OCI-M2 (cell line): Measurements from ENCODE around the gene MBD3L2B.

Experiments used
- DNase-seq: peaks from one replicate; lab custom pipeline; 2025; ENCODE audit not compliant: unreplicated experiment; lab: John Stamatoyannopoulos, UW

Gene MBD3L2B

DNA sequence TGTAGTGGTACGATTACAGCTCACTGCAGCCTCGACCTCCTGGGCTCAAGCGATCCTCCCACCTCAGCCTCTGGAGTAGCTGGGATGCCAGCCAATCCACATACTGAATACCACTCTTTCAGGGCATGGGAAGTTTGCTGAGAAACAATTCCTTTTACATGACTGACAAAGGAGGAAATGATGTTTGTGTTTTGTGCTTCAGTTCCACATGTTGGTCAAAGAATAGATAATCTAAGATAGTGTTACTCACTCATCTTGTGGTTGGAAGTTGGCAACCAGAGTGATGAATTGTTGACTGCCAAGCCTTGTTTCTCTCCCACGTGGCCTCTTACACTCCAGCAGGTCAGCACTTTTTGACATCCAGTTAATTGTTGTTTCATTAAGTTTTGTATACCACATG lies 7.6 kb downstream of the MBD3L2B start:
- DNase-seq = no peak

- no peak for DNase-seq
Observed at GRCh38 chr19:7010722-7011593, 10.3 kb downstream of the MBD3L2B start.

- no peak for DNase-seq
Observed at GRCh38 chr19:7007859-7008258, 13.4 kb downstream of the MBD3L2B start.

DNA sequence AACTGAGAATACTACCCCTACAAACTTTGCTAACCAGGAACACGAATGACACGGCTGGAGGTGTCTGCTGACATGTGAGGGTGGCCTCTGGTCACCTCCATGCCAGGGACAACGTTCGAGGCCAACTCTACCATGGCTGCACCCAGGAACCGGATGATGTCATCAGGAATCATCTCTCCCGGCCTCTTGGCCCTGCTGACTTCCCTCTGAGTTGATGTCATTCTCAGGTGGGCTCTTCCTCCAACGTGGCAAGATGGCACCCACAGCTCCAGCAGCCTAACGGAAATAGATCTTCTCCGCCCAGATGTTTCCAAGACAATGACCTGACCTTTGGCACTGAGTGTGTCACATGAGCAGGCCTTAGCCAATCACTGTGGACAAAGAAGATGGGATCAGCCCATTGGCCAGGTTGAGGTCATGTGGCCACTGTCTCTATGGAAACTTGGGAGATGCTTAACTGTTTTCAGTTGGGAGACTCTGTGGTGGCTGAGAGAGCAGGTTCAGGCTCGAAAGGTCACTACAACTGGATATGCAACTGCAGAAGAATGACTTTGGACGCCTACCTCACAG lies 15.0 kb downstream of the MBD3L2B start:
- DNase-seq = no peak

GRCh38 chr19:7004313-7004931 lies 16.8 kb downstream of the MBD3L2B start:
- no peak for DNase-seq

GRCh38 chr19:7000816-7001215 lies 20.4 kb downstream of the MBD3L2B start:
- DNase-seq = no peak

DNA sequence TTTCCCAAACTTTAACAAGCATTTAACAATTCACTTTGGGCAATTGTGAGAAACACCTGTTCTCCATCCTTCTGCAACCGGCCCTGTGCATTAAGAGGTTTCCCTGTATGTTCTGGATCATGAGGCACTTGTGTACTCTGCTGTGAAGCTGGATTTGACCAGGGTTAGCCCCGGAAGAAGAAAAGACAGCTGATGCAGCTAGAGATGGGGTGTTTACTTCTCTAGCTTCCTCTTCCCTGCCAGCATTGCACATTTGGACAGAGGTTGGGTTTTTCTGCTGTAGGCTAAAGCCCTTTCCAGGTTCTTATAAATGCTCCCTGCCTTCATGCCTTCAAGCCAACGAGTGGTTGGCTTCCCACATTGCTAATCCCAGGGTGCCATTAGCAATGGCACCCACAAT lies 20.9 kb downstream of the MBD3L2B start:
- DNase-seq = no peak

DNA sequence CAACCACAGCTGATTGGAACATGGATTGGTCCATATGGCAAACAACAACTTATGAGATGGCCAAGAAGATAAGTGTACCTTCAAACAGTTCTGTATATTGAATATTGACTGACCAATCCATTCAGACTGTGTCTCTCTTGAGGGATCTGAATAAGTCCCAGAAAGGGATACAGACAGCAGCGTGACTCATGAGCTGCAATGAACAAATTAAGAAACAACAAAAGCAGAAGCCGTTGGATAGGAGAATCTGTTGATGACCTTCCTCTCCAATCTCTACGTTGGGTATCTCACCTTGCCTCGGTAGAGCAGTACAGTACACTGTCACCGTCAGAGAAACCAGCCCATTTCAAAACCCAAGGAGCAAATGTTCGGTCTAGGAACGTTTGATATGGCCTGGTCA lies 21.3 kb downstream of the MBD3L2B start:
- no peak for DNase-seq

DNA sequence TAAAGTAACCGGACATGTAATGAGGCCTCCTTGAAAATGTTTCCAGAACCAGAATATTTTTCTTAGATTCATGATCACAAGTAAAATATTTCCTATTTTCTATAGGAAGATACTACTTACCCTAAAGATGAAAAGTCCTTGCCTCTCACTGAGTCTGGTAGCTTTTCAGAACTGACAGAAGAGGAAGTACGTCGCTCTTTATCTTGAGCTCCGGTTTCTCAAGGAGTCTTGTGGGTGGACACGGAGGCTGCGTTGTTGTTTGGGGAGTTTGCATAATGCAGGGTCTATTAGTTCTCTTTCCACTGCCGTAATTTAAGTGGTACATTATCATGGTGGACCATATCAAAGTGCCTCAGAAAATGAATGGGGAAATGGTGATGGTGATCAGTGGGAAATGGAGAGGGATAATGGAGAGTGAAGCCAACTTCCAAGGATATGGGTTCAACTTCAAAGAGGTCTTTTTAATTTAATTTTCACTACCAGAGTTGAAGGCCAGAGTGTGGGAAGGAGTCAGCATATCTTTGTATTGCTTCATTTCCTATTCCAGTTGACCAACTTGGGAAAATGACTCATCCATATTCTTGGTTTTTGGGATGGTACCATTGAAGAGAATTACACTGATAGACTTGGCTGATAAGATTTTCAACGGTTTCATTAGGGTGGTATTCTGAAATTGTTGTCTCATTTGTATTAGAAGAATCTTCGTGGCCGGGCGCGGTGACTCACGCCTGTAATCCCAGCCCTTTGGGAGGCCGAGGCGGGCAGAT lies 23.4 kb downstream of the MBD3L2B start:
- peak; percentile 15 for DNase-seq

DNA sequence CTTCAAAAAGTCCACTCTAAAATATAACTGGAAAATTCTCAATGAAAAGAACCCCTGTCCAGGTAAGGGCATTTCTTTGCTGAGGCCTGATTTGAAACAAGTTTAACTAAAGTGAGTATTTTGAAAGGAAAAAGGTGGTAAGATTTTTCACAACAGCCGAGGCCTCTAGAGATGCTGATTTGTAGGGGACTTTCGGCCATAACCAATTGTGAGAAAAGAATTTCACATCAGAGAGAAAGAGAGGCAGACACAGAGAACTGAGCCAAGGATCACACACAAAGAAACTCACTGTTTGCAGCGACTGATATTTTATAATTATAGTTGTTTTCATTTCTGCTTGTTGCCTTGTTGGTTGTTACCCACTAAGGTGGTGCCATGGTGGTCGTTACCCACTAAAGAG lies 24.4 kb downstream of the MBD3L2B start:
- no peak for DNase-seq

GRCh38 chr19:6995054-6995453 lies 26.2 kb downstream of the MBD3L2B start:
- DNase-seq = no peak

- no peak for DNase-seq
Observed at GRCh38 chr19:6988257-6988656, 33.0 kb downstream of the MBD3L2B start.

DNA sequence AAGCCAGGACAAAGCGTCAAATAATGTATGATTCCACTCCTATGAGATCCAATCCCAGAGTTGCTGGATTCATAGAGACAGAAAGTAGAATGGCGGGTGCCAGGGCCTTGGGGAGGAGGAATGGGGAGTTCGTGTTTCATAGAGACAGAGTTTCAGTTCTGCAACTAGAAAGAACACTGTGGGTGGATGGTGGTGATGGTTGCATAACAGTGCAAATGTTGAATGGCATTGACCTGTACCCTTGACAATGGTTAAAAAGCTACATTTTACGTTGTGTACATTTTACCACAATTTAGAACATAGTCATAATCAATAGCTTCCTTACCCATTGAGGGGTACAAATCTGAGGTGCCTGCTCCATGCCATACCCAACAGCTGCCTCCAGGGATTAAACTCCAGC lies 33.4 kb downstream of the MBD3L2B start:
- no peak for DNase-seq

DNA sequence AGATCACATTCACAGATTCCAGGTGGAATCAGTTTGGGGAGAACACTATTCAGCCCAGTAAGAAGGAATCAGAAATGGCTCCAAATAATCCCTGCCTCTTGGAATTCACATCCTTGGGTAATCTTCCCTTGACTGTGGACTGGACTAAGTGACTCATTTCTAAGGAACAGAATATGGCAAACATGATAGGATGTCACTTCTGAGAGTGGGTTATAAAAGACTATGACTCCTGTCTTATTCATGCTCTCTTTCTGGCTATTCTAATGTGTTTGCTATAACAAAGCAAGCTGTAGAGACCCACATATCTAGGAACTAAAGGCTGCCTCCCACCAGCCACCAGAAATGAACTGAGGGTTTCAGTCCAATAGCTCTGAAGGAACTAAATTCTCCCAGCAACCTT lies 37.8 kb downstream of the MBD3L2B start:
- DNase-seq = no peak

DNA sequence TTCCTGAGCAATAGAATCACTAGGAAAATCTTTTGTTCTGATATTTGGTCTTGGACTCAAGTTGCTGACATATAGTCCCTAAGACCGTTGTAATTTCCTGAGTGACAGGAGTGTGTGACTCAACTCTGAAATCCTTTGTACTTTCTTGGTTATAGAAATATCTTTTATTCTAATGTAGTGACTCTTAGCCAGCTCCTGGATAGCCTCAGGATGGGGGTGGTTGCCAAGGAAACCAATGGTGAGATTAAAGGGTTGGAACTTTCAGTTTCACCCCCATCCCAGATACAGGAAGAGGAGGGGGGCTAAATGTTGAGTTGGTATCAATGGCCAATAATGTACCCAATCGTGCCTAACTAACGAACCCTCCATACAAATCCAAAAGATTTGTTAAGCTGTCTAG lies 41.8 kb downstream of the MBD3L2B start:
- DNase-seq = no peak

DNA sequence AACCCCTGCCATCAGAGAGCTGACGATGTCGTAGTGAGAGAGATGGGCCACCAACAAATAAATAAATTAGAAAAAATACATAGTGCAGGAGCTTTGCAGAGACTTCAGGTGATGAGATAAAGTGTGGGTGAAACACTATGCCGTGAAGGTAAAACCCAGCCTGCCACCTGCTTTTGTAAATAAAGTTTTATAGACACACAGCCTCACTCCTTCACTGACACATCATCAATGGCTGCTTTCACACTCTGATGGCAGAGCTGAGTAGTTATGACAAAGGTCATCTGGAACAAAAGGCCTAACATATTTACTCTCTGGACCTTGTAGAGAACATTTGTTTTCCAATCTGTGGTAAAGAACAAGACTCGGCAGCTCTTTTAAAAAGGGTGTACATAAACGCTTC lies 45.0 kb downstream of the MBD3L2B start:
- DNase-seq = no peak

DNA sequence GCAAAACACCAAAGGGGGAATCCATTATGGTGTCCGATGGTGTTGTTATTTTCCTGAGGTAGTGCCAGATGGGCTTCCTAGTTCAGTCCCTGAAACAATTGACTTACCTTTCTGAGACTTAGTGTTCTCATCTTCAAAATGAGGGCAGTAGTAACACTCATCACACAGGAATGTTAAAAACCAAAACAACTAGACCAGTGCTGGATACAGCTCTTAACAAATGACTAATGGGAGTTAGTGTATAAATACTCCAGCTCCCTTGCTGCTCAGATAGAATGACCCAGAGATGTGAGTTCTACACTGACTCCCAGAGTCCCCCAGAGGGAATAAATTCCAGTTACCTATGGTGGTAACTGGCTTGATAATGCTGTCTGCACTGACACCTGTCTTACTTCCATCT lies 49.9 kb downstream of the MBD3L2B start:
- no peak for DNase-seq

DNA sequence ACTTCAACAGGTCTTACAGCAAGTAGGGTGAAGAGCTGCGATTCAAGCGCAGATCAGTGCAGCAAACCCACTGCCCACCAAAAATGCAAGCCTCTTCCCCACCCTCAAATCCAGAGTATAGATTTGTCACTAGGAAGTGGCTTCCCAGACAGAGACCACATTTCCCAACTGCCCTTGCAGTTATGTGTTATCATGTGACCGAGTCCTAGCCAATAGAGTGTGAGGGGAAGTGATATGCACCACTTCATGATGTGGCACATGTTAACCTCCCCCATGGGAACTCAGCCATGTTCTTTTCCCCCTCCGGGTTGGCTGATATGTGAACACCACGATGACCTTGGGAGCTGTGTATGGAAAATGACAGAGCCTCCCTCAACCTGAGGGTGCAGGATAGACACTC lies 50.8 kb downstream of the MBD3L2B start:
- no peak for DNase-seq

DNA sequence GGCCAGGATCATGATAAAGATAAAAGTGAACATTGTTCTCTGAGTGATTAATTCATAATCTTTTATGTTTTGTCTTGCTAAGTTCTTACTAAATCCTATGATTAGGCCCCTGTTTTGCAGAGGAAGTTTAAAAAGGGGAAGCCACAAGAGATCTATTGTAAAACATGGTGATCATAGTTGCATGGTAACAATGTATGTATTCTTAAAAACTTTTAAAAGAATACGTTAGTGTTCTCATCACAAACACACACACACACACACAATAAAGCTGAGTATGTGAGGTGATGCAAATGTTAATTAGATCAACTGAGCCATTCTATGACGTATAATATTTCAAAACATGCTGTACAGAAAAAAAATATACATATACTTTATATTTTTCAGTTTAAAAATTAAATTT lies 51.2 kb downstream of the MBD3L2B start:
- no peak for DNase-seq

DNA sequence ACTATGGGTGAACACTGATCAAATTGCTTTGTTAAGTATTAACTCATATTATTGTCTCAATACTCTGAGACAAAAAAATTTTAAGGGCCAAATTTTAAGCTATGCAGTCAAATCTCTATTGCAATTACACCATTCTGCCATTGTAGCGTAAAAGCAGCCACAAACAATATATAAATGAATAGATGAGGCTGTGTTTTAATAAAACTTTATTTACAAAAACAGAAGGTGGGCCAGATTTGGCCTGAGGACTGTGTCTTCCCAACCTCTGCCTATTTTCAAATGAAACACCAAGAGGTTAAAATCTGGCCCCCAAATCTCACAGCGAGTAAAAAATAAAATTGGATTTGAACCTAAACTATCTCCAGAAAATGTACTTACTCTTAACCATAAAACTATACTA lies 51.7 kb downstream of the MBD3L2B start:
- DNase-seq = no peak
